Upper lobe of left lung (tissue), 4 donors: ENCODE results near the gene DCBLD1.
A peak's percentile ranks its signal among the peaks of the same experiment; 100 is the strongest.

ENCODE experiments used
- CTCF ChIP-seq, 6 experiments: fragments of 450-650 bp in 4 of 6; fragments of 200-600 bp in 2 of 6; sonication (generic) in 2 of 6; IDR thresholded peaks; one replicate each; pipeline ENCODE4 v1.5.1; 2016 to 2019; ENCODE audit warnings: antibody characterized with exemption in 6 of 6
- EP300 ChIP-seq, 4 donors: sonication (generic); formaldehyde crosslinking; IDR thresholded peaks; one replicate each; pipeline ENCODE4 v1.5.1; 2017; ENCODE audit warnings: antibody characterized with exemption in 4 of 4, control low read depth in 2 of 4
- POLR2A ChIP-seq, 4 donors: fragments of 450-650 bp; IDR thresholded peaks; one replicate each; pipeline ENCODE4 v1.5.1; 2016 to 2017; ENCODE audit warnings: antibody characterized with exemption in 4 of 4, mild to moderate bottlenecking in 2 of 4
- POLR2AphosphoS5 ChIP-seq, 2 donors: sonication (generic); formaldehyde crosslinking; IDR thresholded peaks; one replicate each; pipeline ENCODE4 v1.5.1; 2017; ENCODE audit warnings: antibody characterized with exemption in 2 of 2

- peak in 5 of 6 experiments; percentile 71 to 80 (median 79) for TF ChIP-seq CTCF (IDR thresholded peaks at IDR 0.05)
- TF ChIP-seq POLR2A (IDR thresholded peaks at IDR 0.05), result no peak
- TF ChIP-seq POLR2AphosphoS5 (IDR thresholded peaks at IDR 0.05), result no peak
- no peak for TF ChIP-seq EP300 (IDR thresholded peaks at IDR 0.05)
These were observed 73.5 kb downstream of the DCBLD1 start for GRCh38 chr6:117555882-117556498.
